ENCODE data around the gene FAM217B. TPM values are rescaled to one million over a fixed set of nuclear protein-coding genes. Genes with fewer than 3 reads are reported as not detected.

Gene FAM217B
- total RNA-seq, 4 donors from 2014 or later, result 9.0 to 34.3 (median 12.3) TPM

DNA sequence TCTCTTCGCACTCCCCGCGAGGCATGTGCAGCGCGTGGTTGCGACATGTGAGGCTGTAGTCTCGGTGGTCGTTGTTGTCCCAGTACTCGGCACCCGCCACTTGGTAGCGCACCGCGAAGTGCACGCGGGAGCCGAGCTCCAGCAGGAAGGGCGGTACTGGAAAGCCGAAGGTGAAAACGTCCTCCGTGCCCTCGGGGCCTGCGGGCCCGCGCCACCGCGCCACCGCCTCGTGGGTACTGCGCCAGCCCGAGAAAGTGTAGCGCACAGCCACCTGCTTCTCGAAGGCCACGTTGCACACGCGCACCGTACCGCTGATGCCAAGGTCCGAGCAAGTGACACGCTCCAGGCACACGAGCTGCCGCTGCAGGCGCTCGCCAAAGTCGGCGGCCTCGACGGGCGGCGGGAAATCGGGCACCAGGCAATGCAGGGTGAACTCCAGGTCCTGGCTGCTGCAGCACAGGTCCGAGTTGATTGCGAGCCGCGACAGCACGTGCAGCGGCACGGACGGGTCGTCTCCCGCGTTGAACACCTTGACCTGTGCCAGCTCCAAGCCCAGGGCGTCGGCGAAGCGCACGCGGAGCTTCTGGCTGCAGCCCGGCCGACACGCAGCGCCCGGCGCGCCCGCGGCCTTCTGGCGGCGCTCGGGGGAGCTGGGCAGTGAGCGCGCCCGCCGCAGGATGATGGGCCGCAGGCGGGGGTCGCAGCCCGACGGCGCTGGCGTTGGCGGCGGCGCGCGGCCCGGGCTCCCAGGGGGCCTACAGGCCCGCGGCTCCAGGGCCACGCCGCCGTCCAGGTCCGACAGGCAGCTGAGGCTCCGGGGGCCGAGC, 924 bp upstream of the FAM217B start:
- Histone ChIP-seq H3K9me3 (no peaks in the 10 kb centered on the region), H3K4me3 (peak overlapping the region; percentile 73 to 92 (median 80)), H3K27me3 (no peaks in the 10 kb centered on the region), H3K27ac (peak overlapping the region; percentile 85 to 94 (median 91)), H3K36me3 (peaks cover 0 to 20% (median 6%) of the 10 kb centered on the region in 3 donors), H3K4me1 (peaks cover 0 to 73% (median 35%) of the 10 kb centered on the region in 4 donors)
- DNase-seq (ENCODE audit: low spot score in 2 of 2), result no peak
- 53 to 92% methylated on average over 42 to 69 of the region's 104 CpGs for WGBS, 2 donors
- TF ChIP-seq EP300 (IDR thresholded peaks at IDR 0.05), result no peak
- TF ChIP-seq, protein P1, sequence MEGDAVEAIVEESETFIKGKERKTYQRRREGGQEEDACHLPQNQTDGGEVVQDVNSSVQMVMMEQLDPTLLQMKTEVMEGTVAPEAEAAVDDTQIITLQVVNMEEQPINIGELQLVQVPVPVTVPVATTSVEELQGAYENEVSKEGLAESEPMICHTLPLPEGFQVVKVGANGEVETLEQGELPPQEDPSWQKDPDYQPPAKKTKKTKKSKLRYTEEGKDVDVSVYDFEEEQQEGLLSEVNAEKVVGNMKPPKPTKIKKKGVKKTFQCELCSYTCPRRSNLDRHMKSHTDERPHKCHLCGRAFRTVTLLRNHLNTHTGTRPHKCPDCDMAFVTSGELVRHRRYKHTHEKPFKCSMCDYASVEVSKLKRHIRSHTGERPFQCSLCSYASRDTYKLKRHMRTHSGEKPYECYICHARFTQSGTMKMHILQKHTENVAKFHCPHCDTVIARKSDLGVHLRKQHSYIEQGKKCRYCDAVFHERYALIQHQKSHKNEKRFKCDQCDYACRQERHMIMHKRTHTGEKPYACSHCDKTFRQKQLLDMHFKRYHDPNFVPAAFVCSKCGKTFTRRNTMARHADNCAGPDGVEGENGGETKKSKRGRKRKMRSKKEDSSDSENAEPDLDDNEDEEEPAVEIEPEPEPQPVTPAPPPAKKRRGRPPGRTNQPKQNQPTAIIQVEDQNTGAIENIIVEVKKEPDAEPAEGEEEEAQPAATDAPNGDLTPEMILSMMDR (IDR thresholded peaks at IDR 0.05), result no peak
- TF ChIP-seq POLR2A (IDR thresholded peaks at IDR 0.05), result no peak

DNA sequence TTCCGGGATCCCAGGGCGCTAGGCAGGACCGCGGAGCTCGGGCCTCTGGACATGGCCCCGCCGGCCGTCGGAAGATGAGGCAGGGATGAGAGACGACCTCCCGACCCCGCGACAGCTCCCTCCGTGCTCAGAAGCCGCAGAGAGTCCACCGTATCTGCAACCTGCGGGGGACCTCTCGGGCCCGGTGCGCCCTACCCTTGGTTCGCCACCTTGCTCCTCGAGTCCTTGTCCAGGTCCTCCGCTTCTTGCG, 385 bp upstream of the FAM217B start:
- Histone ChIP-seq H3K4me3 (peak overlapping the region; percentile 73 to 92 (median 80)), H3K36me3 (peaks cover 0 to 26% (median 11%) of the 10 kb centered on the region in 3 donors), H3K27me3 (no peaks in the 10 kb centered on the region), H3K27ac (peak overlapping the region; percentile 85 to 94 (median 91)), H3K4me1 (peaks cover 0 to 73% (median 37%) of the 10 kb centered on the region in 4 donors), H3K9me3 (no peaks in the 10 kb centered on the region)
- WGBS, 2 donors, result 0 to 10% methylated on average over 2 to 24 of the region's 24 CpGs
- TF ChIP-seq EP300 (IDR thresholded peaks at IDR 0.05) (no peak), POLR2A (IDR thresholded peaks at IDR 0.05) (no peak)
- TF ChIP-seq, protein P1 (IDR thresholded peaks at IDR 0.05), result no peak
- no peak for DNase-seq (ENCODE audit: low spot score in 2 of 2)

DNA sequence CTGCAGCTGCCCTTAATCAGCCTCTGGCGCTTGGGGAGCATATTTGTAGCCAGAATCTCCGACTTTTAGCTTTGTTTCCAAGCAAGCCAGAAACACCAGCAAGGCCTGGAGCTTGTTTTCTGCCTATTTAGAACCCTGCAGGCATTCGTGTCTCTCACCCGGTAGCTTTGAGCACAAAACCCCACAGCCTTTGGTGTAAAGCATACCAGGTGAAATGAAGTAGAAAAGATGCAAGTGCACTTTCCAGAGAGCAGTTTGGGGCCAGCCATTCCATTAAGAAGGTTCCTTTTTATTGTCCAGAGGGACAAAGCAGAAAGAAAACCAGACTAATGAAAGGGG, 736 bp downstream of the FAM217B start:
- DNase-seq (ENCODE audit: low spot score in 2 of 2), result no peak

DNA sequence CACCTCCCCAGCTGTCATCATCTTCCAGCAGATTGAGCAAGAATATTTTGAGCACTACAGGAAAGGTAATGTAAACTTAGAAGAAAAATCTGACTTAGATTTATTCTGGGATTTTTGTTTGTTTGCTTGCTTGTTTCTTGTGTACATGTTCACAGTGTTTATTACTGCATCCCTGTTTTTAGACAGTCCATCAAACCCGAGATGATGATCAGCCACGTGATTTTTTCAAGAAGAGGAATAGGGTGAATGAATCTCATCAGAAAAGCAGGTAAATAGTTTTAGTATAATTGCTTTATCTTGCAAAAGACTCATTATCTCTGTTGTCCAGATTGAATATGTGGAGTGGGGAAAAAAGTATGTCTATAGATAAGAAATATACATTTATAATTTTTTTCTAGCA, 2.1 kb downstream of the FAM217B start:
- Histone ChIP-seq H3K27me3 (no peaks in the 10 kb centered on the region), H3K27ac (peak overlapping the region in 2 of 4 donors; percentile 90 to 94), H3K9me3 (no peaks in the 10 kb centered on the region), H3K4me3 (no peak overlapping the region), H3K4me1 (peaks cover 0 to 80% (median 53%) of the 10 kb centered on the region in 4 donors), H3K36me3 (peaks cover 0 to 30% (median 14%) of the 10 kb centered on the region in 3 donors)
- DNase-seq (ENCODE audit: low spot score in 2 of 2), result no peak
- 77 to 82% methylated on average over 2 of the region's 2 CpGs for WGBS, 2 donors
- TF ChIP-seq, protein P1 (IDR thresholded peaks at IDR 0.05), result no peak
- TF ChIP-seq EP300 (IDR thresholded peaks at IDR 0.05) (no peak), POLR2A (IDR thresholded peaks at IDR 0.05) (no peak)

More for the DNA sequence above, 736 bp downstream of the FAM217B start:
- peaks cover 0 to 30% (median 14%) of the 10 kb centered on the region in 3 donors for H3K36me3 ChIP-seq
- H3K9me3 ChIP-seq, result no peaks in the 10 kb centered on the region
- H3K27me3 ChIP-seq, result no peaks in the 10 kb centered on the region
- peaks cover 0 to 80% (median 47%) of the 10 kb centered on the region in 4 donors for H3K4me1 ChIP-seq
- peak overlapping the region; percentile 73 to 92 (median 80) for H3K4me3 ChIP-seq
- 0% methylated on average over 4 of the region's 4 CpGs for WGBS, 2 donors
- no peak for TF ChIP-seq POLR2A (IDR thresholded peaks at IDR 0.05)
- H3K27ac ChIP-seq, result peak overlapping the region; percentile 85 to 94 (median 91)

DNA sequence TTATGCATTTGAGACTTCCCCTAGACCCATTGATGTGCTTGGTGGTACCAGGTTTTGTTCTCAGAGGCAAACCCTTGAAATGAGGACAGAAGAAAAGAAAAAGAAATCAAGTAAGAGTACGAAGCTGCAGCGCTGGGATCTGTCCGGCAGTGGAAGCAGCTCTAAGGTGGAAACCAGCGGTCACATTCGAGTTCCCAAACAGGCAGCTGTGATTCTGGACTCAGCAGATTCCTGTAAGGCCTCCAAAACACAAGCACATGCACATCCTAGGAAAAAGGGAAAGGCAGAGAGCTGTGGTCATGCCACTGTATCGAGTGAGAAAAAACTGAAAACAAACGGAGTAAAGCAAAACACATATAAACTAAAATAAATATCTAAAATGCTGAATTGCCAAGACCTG, 4.5 kb downstream of the FAM217B start:
- peak overlapping the region in 3 of 4 donors; percentile 37 to 68 (median 67) for H3K27ac ChIP-seq
- peaks cover 0 to 81% (median 42%) of the 10 kb centered on the region in 4 donors for H3K4me1 ChIP-seq
- DNase-seq (ENCODE audit: low spot score in 2 of 2), result no peak
- H3K9me3 ChIP-seq, result no peaks in the 10 kb centered on the region
- no peaks in the 10 kb centered on the region for H3K27me3 ChIP-seq
- no peak overlapping the region for H3K4me3 ChIP-seq
- peaks cover 0 to 30% (median 14%) of the 10 kb centered on the region in 3 donors for H3K36me3 ChIP-seq
- WGBS, 2 donors, result 56 to 60% methylated on average over 7 of the region's 7 CpGs
- TF ChIP-seq, protein P1 (IDR thresholded peaks at IDR 0.05), result no peak
- TF ChIP-seq EP300 (IDR thresholded peaks at IDR 0.05) (no peak), POLR2A (IDR thresholded peaks at IDR 0.05) (no peak)
